HFF-Myc (cell line): ENCODE data around the gene APC2.
"Not testable (repeated sequence)": the region's sequence is repeated elsewhere in the genome, so short reads cannot be mapped to it uniquely, and the experiment has no call there.

Source experiments
- DNase-seq: peaks from one replicate; pipeline ENCODE4 v3.0.0-alpha.2; 2011; ENCODE audit warnings: low read depth; ENCODE audit errors: extremely low read depth
- H3K4me3 ChIP-seq: replicated peaks from 2 replicates; pipeline ENCODE4 v1.5.1; 2011; ENCODE audit warnings: low read depth, mild to moderate bottlenecking, control low read depth, low read length
- CTCF ChIP-seq: IDR thresholded peaks from 2 replicates; pipeline ENCODE4 v1.5.1; 2012; ENCODE audit warnings: mild to moderate bottlenecking, low read depth, low read length, control low read depth; ENCODE audit errors: missing control alignments

Gene APC2

GRCh38 chr19:1513499-1514294 lies 63.8 kb downstream of the APC2 start:
- H3K4me3 ChIP-seq, result peak overlapping the region; percentile 45
- DNase-seq, result no peak
- TF ChIP-seq CTCF, result peak; percentile 77

DNA sequence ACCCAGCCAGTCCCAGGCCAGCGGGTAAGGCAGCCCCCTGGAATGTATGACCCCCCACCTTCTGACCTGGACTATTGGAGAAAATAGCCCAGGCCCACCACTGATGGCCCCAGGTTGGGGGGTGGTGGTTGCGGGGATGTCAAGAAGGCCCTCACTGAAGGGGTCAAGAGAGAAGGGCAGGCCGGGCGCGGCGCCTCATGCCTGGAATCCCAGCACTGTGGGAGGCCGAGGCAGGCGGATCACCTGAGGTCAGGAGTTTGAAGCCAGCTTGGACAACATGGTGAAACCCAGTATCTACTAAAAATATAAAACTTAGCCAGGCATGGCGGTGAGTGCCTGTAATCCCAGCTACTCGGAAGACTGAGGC lies 64.4 kb downstream of the APC2 start:
- DNase-seq, result no peak
- TF ChIP-seq CTCF, result no peak

GRCh38 chr19:1514986-1515721 lies 65.2 kb downstream of the APC2 start:
- no peak for DNase-seq
- no peak for TF ChIP-seq CTCF

More for the DNA sequence above, 64.4 kb downstream of the APC2 start:
- no peak overlapping the region for H3K4me3 ChIP-seq

DNA sequence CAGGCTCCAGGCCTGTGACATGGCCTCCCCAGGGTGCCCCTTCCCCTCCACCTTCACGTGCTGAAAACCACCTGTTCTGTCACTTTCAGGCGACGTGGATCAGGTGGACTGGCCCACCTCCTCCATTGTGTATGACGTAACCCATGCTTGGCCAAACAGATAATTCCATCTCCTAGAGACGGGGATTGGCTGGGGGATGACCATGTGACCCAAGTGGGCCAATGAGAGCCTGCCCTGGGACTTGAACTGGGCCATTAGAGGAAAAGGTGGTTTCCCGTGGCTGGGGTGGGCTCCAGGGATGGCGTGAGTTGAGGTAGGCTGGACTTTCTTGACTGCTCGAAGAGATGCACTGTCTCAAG lies 66.5 kb downstream of the APC2 start:
- TF ChIP-seq CTCF, result no peak
- no peak for DNase-seq
- no peak overlapping the region for H3K4me3 ChIP-seq

More at GRCh38 chr19:1514986-1515721, 65.2 kb downstream of the APC2 start:
- H3K4me3 ChIP-seq, result no peak overlapping the region

DNA sequence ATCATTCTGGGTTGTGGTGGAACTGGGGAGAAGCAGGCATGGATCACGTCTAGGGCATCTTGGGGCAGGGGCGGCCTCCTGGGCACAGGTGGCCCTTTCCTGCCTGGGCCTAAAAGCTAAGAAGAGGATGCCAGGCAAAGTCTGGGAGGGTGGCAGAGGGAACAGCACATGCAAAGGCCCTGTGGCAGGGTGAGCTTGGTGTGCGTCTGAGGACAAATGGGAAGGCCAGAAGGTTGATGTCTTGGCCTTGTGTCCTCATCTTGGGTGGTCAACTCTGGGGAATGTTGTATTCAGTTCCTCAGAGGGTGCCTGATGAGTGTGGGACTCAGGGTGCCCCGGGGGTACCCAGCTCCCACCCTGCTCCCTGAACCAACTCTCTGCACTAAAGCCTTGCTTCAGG lies 68.5 kb downstream of the APC2 start:
- TF ChIP-seq CTCF, result no peak
- no peak overlapping the region for H3K4me3 ChIP-seq
- DNase-seq, result no peak

GRCh38 chr19:1519802-1520201 lies 69.9 kb downstream of the APC2 start:
- not testable (repeated sequence) for H3K4me3 ChIP-seq, DNase-seq

- TF ChIP-seq CTCF, result no peak
- no peak for DNase-seq
- no peak overlapping the region for H3K4me3 ChIP-seq
These were observed 70.4 kb downstream of the APC2 start for GRCh38 chr19:1520203-1520780.
